ENCODE results near the gene ZNF608.

- TF ChIP-seq, protein P1, sequence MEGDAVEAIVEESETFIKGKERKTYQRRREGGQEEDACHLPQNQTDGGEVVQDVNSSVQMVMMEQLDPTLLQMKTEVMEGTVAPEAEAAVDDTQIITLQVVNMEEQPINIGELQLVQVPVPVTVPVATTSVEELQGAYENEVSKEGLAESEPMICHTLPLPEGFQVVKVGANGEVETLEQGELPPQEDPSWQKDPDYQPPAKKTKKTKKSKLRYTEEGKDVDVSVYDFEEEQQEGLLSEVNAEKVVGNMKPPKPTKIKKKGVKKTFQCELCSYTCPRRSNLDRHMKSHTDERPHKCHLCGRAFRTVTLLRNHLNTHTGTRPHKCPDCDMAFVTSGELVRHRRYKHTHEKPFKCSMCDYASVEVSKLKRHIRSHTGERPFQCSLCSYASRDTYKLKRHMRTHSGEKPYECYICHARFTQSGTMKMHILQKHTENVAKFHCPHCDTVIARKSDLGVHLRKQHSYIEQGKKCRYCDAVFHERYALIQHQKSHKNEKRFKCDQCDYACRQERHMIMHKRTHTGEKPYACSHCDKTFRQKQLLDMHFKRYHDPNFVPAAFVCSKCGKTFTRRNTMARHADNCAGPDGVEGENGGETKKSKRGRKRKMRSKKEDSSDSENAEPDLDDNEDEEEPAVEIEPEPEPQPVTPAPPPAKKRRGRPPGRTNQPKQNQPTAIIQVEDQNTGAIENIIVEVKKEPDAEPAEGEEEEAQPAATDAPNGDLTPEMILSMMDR (IDR thresholded peaks at IDR 0.05; ENCODE audit: low read depth, low read length), result no peak
- no peak for TF ChIP-seq POLR2A (IDR thresholded peaks at IDR 0.05; ENCODE audit: extremely low read depth, insufficient read length)
Measured at GRCh38 chr5:124736805-124737188, 9.6 kb downstream of the ZNF608 start.
